ENCODE results near the gene ACKR4.

Gene ACKR4

DNA sequence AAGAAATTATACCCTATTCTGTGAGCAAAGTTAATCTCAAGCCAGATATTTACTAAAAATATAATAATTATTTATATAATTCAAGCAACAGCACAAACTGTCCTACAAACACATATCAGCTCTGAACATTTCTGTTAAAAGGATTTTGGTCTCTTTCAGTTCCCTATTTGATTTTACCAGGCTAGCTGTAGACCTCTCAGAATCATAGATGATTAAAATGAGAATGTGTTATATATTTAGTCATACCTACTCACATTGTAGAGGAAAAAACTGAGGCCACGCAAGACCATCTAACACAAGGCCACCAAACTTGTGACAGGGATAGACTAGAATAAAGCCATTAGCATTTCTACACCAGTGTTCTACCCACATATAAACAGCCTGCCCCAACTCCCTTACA, 28.5 kb downstream of the ACKR4 start:
- TF ChIP-seq CTCF (IDR thresholded peaks at IDR 0.05; ENCODE audit: low read length) = no peak
- TF ChIP-seq EZH2 (IDR thresholded peaks at IDR 0.05; ENCODE audit: borderline replicate concordance, low read length) = no peak
- Histone ChIP-seq H3K27ac (ENCODE audit: low read depth, low read length, poor library complexity, severe bottlenecking) (no peak overlapping the region), H3K4me2 (ENCODE audit: low read length) (no peak overlapping the region)

DNA sequence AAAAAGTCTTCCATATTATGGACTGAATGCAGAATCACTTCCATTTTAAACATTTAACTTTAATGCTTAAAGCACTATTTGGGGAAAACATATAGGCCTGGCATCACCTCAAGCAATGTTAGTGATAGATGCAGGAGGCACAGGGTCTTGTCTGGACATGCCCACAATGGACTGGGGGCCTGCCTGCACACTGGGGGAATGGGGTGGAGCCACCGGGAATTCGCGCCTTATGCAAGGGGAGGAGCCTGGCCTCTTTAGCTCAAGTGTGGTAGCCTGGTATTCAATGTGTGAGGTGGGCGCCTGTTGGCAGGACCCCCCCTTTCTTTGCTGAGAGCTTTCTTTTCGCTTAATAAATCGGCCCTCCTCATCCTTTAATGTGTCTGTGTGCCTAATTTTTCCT, 29.9 kb downstream of the ACKR4 start:
- Histone ChIP-seq H2AFZ (ENCODE audit: low read length) (no peak overlapping the region), H3K9me2 (ENCODE audit: low read depth, low read length) (no peaks in the 10 kb centered on the region), H3K4me1 (ENCODE audit: insufficient read depth, low read length, severe bottlenecking) (peaks cover 8% of the 10 kb centered on the region), H3K79me2 (ENCODE audit: insufficient read depth, low read length) (no peaks in the 10 kb centered on the region), H3K9ac (ENCODE audit: low read length) (no peak overlapping the region), H3K36me3 (ENCODE audit: insufficient read depth, low read length) (peaks cover 20% of the 10 kb centered on the region), H3K27me3 (ENCODE audit: insufficient read depth, low read length) (no peaks in the 10 kb centered on the region), H3K27ac (ENCODE audit: low read depth, low read length, poor library complexity, severe bottlenecking) (no peak overlapping the region), H3K9me3 (ENCODE audit: low read length) (no peaks in the 10 kb centered on the region), H3K4me3 (ENCODE audit: low read depth, low read length, poor library complexity, severe bottlenecking) (no peak overlapping the region), H4K20me1 (ENCODE audit: insufficient read depth, low read length) (no peaks in the 10 kb centered on the region), H3F3A (ENCODE audit: insufficient read depth, low read length) (no peaks in the 10 kb centered on the region), H3K4me2 (ENCODE audit: low read length) (no peak overlapping the region)
- no peak for TF ChIP-seq EZH2 (IDR thresholded peaks at IDR 0.05; ENCODE audit: borderline replicate concordance, low read length)
- TF ChIP-seq CTCF (IDR thresholded peaks at IDR 0.05; ENCODE audit: low read length) = no peak

More for the DNA sequence above, 28.5 kb downstream of the ACKR4 start:
- H2AFZ ChIP-seq (ENCODE audit: low read length) = no peak overlapping the region
- no peaks in the 10 kb centered on the region for H3F3A ChIP-seq (ENCODE audit: insufficient read depth, low read length)
- H3K9me3 ChIP-seq (ENCODE audit: low read length) = no peaks in the 10 kb centered on the region
- no peaks in the 10 kb centered on the region for H4K20me1 ChIP-seq (ENCODE audit: insufficient read depth, low read length)
- no peak overlapping the region for H3K9ac ChIP-seq (ENCODE audit: low read length)
- H3K79me2 ChIP-seq (ENCODE audit: insufficient read depth, low read length) = no peaks in the 10 kb centered on the region
- no peak overlapping the region for H3K4me3 ChIP-seq (ENCODE audit: low read depth, low read length, poor library complexity, severe bottlenecking)
- no peaks in the 10 kb centered on the region for H3K9me2 ChIP-seq (ENCODE audit: low read depth, low read length)
- H3K27me3 ChIP-seq (ENCODE audit: insufficient read depth, low read length) = no peaks in the 10 kb centered on the region
- H3K36me3 ChIP-seq (ENCODE audit: insufficient read depth, low read length) = peaks cover 20% of the 10 kb centered on the region
- H3K4me1 ChIP-seq (ENCODE audit: insufficient read depth, low read length, severe bottlenecking) = peaks cover 8% of the 10 kb centered on the region

- Histone ChIP-seq H3K9ac (ENCODE audit: low read length) (no peak overlapping the region), H3K79me2 (ENCODE audit: insufficient read depth, low read length) (no peaks in the 10 kb centered on the region), H3K9me2 (ENCODE audit: low read depth, low read length) (no peaks in the 10 kb centered on the region), H4K20me1 (ENCODE audit: insufficient read depth, low read length) (no peaks in the 10 kb centered on the region), H3K9me3 (ENCODE audit: low read length) (no peaks in the 10 kb centered on the region), H3K4me1 (ENCODE audit: insufficient read depth, low read length, severe bottlenecking) (peaks cover 4% of the 10 kb centered on the region), H2AFZ (ENCODE audit: low read length) (no peak overlapping the region), H3K36me3 (ENCODE audit: insufficient read depth, low read length) (peaks cover 20% of the 10 kb centered on the region), H3K4me2 (ENCODE audit: low read length) (no peak overlapping the region), H3K27me3 (ENCODE audit: insufficient read depth, low read length) (no peaks in the 10 kb centered on the region), H3F3A (ENCODE audit: insufficient read depth, low read length) (no peaks in the 10 kb centered on the region), H3K4me3 (ENCODE audit: low read depth, low read length, poor library complexity, severe bottlenecking) (no peak overlapping the region), H3K27ac (ENCODE audit: low read depth, low read length, poor library complexity, severe bottlenecking) (no peak overlapping the region)
- no peak for TF ChIP-seq CTCF (IDR thresholded peaks at IDR 0.05; ENCODE audit: low read length)
- TF ChIP-seq EZH2 (IDR thresholded peaks at IDR 0.05; ENCODE audit: borderline replicate concordance, low read length) = no peak
Observed at GRCh38 chr3:132628157-132628556, 31.1 kb downstream of the ACKR4 start.

Data from OCI-LY1 (cell line).